Stimulated activated naive B cell treated with anti-CD40 and anti-IgM and Interleukin-4, amounts not matched to agents 10 μg/mL and 1 μg/mL and 100 μg/mL, for 72 hours (primary cell): ENCODE data around the gene MAD1L1.

ENCODE experiments used
- ATAC-seq, 2 donors: fragments of 150-1000 bp; cut with Tn5 transposase; replicated peaks; 2 replicates each; pipeline ENCODE4 v1.10.0; 2021; ENCODE audit warnings: moderate library complexity in 1 of 2
- DNase-seq: peaks from one replicate; pipeline ENCODE4 v3.0.0; 2021
- H3K27ac Mint-ChIP-seq: one replicate; pipeline ENCODE4 v1.8.0; 2022; ENCODE audit warnings: mild to moderate bottlenecking, mixed read lengths
- H3K27me3 Mint-ChIP-seq, 2 donors: one replicate each; pipeline ENCODE4 v1.8.0; 2022; ENCODE audit warnings: mixed read lengths in 2 of 2
- H3K36me3 Mint-ChIP-seq, 2 donors: one replicate each; pipeline ENCODE4 v1.8.0; 2022; ENCODE audit warnings: mixed read lengths in 2 of 2, mild to moderate bottlenecking in 1 of 2
- H3K4me1 Mint-ChIP-seq, 2 donors: one replicate each; pipeline ENCODE4 v1.8.0; 2022; ENCODE audit warnings: mixed read lengths in 2 of 2, mild to moderate bottlenecking in 1 of 2
- H3K4me3 Mint-ChIP-seq, 2 donors: one replicate each; pipeline ENCODE4 v1.8.0; 2022; ENCODE audit warnings: mild to moderate bottlenecking in 2 of 2, mixed read lengths in 2 of 2, moderate library complexity in 1 of 2
- H3K9me3 Mint-ChIP-seq, 2 donors: one replicate each; pipeline ENCODE4 v1.8.0; 2022; ENCODE audit warnings: mixed read lengths in 2 of 2, mild to moderate bottlenecking in 1 of 2

MAD1L1 gene

DNA sequence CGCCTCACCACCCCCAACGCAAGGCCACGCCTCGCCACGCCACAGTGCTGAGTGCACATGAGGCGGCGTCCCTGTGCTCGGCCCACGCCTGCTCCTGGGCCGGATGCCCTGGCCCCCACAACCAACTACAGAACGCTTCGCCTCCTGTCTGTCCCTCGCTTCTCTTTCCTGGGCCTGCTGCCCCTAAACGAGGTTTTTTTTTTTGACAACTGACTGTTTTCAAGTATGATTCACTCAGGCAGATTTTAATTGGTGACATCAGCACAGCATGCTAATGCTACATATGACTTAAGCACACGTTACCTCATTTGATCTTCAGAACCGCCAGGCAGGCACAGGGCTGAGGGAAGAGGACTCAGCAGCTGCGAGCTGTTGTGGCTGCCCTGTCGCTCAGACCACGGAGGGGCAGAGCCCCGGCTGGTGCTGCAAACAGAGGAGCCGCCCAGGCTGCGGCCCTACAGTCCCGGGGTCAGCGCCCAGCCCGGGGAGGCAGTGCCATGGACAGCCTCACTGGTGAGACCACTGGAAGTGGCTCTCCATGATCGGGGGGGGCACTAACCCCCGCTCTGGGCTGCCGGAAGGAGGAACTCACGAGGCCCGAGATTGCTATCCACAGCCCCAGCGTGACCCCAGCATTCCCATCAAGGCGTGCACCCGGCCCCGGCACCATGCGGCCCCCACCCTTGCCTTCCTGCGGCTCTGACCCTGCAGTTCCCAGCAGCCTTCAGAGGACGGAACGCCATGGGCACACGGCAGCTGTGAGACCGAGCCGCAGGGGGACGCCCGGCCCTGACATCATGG is 212.8 kb downstream of the MAD1L1 start:
- peak; percentile 79 for DNase-seq
- peak; percentile 84 to 85 for ATAC-seq
- H3K4me1 Mint-ChIP-seq = peaks cover 45 to 70% of the 10 kb centered on the region in 2 donors
- H3K27me3 Mint-ChIP-seq = no peaks in the 10 kb centered on the region
- peaks cover 12 to 48% of the 10 kb centered on the region in 2 donors for H3K36me3 Mint-ChIP-seq
- H3K9me3 Mint-ChIP-seq = peaks cover 7% of the 10 kb centered on the region in 2 donors
- H3K4me3 Mint-ChIP-seq = peak overlapping the region; percentile 78 to 79
- H3K27ac Mint-ChIP-seq = peak overlapping the region; percentile 98

DNA sequence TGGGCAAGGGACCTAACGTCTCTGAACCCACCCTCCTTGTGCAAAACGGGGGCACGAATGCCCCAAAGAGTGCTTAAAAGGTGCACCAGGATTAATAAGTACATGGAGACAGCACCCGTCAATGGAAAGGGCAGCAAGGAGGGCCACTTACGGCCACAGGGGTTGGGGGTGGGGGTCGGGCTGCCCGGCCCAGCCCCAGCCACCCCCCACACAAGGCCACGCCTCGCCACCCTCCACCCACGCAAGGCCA is 213.4 kb downstream of the MAD1L1 start:
- H3K4me1 Mint-ChIP-seq = peaks cover 43 to 64% of the 10 kb centered on the region in 2 donors
- peaks cover 8 to 45% of the 10 kb centered on the region in 2 donors for H3K36me3 Mint-ChIP-seq
- ATAC-seq (peak; percentile 22 to 25), DNase-seq (no peak)
- H3K4me3 Mint-ChIP-seq = peak overlapping the region; percentile 78 to 79
- no peaks in the 10 kb centered on the region for H3K27me3 Mint-ChIP-seq
- H3K9me3 Mint-ChIP-seq = peaks cover 4% of the 10 kb centered on the region in 2 donors
- H3K27ac Mint-ChIP-seq = peak overlapping the region; percentile 98

DNA sequence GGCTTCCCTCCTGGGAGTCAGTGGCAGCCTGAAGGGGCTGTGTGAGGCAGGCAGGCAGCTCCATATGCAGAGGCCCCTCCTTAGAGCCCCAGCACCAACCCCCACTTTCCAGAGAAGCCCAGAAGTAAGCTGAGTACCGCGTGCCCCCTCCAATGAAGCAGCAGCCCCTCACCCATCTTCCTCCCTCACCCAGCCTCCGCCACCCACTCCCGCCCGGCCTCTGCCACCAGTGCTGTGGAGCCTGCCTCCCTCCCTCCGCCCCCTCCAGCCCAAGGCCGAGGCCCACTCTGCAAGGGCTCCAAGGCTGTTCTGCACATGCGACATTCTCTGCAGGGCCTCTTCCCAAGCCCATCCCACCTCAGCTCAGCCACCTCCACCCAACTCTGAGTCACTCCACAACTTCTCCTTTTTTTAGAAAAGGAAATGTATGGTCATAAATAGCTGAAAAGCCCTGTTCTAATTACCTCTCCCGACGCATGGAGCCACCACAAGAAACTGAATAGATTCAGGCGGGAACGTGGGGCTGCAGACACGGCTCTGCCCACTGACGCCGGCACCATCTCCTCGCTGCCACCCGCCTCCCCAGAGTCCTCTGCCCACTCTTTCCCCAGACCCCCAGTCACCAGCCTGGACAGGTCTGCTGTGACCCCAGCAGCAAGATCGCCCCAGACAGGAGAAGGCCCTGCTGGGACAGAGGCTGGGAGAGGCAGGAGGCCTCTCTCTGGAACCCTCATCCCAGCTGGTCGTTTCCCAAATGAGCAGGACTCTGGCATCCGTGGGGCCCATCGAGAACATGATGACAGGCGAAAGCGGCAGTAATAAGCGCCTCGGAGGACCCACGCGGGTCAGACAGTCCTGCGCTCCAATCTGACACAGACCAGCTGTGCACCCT is 213.9 kb downstream of the MAD1L1 start:
- H3K4me1 Mint-ChIP-seq = peaks cover 39 to 61% of the 10 kb centered on the region in 2 donors
- ATAC-seq = peak; percentile 51 to 65
- H3K9me3 Mint-ChIP-seq = no peaks in the 10 kb centered on the region
- DNase-seq = peak; percentile 28
- peak overlapping the region; percentile 70 to 78 for H3K4me3 Mint-ChIP-seq
- peaks cover 8 to 46% of the 10 kb centered on the region in 2 donors for H3K36me3 Mint-ChIP-seq
- H3K27me3 Mint-ChIP-seq = no peaks in the 10 kb centered on the region
- peak overlapping the region; percentile 98 for H3K27ac Mint-ChIP-seq

DNA sequence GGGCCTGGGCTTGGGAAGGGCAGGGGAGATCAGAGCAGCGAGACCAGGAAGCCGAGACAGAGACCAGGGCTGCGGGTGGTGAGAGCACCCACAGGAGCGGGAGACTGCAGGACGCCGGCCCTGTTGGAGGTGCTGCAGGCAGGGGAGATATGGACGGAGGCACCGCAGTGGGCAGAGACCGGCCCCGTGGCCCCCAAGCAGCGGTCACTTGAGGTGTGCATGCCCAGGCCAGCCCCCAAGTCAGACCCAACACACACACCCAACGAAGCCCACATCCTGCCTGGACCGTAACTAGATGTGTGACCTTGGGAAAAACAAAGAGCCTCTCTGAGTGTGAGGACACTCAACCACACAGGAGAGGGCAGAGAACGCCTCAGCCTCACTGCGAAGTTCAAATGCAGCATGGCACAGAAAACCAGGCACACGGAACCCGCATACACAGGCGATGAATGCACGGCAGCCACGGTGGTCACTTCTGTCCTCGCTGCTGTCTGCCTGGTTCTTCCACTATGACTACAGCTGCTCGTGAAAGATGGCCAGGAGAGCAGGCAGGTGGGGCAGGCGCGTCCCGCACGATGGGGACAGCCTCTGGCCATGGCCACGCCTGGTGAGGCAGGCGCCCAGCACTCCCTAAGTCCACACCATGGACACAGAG is 214.7 kb downstream of the MAD1L1 start:
- Mint-ChIP-seq H3K27ac (peak overlapping the region; percentile 27), H3K4me3 (peak overlapping the region in 1 of 2 donors; percentile 41), H3K9me3 (no peaks in the 10 kb centered on the region), H3K27me3 (no peaks in the 10 kb centered on the region), H3K4me1 (peaks cover 39 to 69% of the 10 kb centered on the region in 2 donors), H3K36me3 (peaks cover 13 to 53% of the 10 kb centered on the region in 2 donors)
- DNase-seq = no peak
- ATAC-seq = no peak

DNA sequence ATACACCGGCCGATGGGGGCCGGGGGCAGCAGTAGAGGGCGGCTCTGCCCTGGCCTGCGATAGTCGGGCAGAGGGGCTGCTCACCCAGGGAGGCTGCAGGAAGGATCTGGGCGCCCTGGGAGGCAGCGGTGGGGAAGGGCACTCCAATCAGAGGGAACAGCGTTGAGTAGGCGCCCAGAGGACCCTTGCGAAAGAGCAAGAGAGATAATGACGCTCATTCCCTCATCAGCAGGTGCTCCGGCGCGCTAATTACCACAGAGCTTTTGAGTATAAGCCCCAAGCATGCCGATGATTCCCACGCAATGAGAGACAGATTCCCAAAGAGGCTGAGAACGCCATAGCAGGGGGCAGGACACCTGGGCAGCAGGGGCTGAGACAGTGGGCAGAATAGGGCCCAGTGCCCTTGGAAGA is 215.3 kb downstream of the MAD1L1 start:
- Mint-ChIP-seq H3K4me3 (peak overlapping the region in 1 of 2 donors; percentile 41), H3K4me1 (peaks cover 42 to 69% of the 10 kb centered on the region in 2 donors), H3K36me3 (peaks cover 17 to 54% of the 10 kb centered on the region in 2 donors), H3K9me3 (no peaks in the 10 kb centered on the region), H3K27me3 (no peaks in the 10 kb centered on the region), H3K27ac (peak overlapping the region; percentile 37)
- ATAC-seq = no peak
- no peak for DNase-seq

DNA sequence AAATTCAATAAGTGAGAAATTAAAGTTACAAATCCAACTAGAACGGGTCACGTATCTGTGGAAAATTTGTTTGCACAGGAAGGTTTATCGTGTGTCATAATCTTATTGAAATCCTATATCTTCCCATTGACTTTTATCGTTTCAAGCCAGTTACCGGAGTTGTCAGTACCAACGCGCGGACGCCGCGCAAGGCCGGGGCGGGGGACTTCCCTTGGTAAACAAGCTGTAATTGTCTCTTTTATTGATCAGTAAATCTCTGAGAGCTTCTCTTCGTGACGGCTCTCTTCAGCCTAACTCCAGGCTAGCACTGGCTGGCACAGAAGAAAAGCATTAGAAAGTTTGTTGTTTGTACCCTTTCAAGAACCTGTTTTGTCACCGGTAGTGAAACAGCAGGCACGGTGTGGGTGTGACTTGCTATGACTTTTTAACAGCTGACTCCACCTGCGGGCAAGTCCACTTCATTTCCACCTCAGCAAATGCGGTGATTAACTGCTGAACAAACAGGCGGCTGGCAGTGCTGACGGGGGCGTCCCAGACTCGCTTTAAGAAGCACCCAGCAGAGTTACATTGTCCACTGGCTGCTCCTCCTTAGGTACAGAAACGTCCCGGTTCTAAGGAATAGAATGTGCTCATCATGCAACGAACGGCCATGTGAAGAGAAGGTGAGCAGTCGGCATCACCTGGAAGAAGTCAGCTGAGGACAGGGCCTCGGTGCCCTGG is 215.8 kb downstream of the MAD1L1 start:
- H3K4me3 Mint-ChIP-seq = no peak overlapping the region

DNA sequence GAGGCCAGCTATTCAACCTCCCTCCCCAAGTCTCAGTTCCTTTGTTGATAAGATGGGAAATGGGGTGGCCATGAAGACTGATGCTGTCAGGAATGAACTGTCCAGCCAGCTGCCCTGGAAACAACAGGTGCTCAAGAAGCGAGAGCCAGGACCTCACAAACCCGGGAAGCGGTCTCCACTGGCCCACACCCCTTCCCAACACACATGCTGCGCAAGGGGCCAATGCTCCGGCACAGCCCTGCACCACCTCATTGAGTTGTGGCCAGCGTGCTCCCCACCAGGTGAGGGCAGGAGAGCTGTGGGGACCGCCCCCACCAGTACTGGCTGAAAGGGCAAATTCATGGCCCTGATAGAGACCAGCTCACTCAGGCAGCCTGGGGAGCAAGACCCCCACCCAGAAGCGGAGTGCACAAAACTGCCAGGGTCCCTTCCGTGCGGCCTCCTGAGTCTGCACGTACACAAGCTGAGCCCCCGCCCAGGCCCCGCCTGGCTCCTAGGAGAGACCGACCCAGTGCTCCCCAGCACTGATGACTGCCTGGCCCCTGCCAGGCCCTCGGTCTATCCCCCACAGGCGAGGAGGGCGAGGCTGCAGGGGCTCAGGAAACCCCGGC is 216.6 kb downstream of the MAD1L1 start:
- H3K36me3 Mint-ChIP-seq = peaks cover 24 to 51% of the 10 kb centered on the region in 2 donors
- no peaks in the 10 kb centered on the region for H3K27me3 Mint-ChIP-seq
- ATAC-seq (no peak), DNase-seq (no peak)
- no peaks in the 10 kb centered on the region for H3K9me3 Mint-ChIP-seq
- no peak overlapping the region for H3K4me3 Mint-ChIP-seq
- peak overlapping the region; percentile 56 for H3K27ac Mint-ChIP-seq
- H3K4me1 Mint-ChIP-seq = peaks cover 39 to 66% of the 10 kb centered on the region in 2 donors

More for the DNA sequence above, 215.8 kb downstream of the MAD1L1 start:
- ATAC-seq (no peak), DNase-seq (no peak)
- H3K36me3 Mint-ChIP-seq = peaks cover 22 to 58% of the 10 kb centered on the region in 2 donors
- peak overlapping the region; percentile 37 for H3K27ac Mint-ChIP-seq
- H3K4me1 Mint-ChIP-seq = peaks cover 44 to 68% of the 10 kb centered on the region in 2 donors
- no peaks in the 10 kb centered on the region for H3K27me3 Mint-ChIP-seq
- H3K9me3 Mint-ChIP-seq = no peaks in the 10 kb centered on the region

DNA sequence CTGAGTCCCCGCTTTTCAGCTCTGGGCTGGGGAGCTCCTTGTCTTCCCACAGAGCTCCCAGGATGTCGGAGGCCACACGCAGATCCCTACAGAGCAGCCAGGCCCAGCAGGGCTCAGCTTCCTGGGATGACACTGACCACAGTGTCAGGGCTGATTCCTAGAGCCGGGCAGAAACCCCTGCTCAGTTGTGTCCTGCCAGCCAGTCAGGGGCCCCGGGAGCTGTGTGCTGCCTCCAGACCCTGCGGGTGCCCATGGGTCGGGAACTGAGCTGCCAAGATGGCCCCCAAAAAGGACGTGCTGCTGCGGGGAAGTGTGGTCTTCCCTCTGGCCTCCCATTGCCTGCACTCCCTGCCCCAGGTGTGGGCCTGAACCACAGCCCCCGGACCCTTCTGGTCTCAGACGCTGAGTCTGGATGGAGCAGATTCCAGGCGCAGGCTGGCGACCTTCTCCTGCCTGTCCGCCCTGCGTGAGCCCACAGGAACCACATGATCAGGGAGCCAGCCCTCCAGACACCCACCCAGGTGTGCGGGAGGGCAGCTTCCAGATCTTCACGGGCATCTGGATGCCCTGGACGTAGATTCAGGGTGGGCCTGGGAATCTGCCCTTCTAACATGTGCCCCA is 217.4 kb downstream of the MAD1L1 start:
- no peak for DNase-seq

DNA sequence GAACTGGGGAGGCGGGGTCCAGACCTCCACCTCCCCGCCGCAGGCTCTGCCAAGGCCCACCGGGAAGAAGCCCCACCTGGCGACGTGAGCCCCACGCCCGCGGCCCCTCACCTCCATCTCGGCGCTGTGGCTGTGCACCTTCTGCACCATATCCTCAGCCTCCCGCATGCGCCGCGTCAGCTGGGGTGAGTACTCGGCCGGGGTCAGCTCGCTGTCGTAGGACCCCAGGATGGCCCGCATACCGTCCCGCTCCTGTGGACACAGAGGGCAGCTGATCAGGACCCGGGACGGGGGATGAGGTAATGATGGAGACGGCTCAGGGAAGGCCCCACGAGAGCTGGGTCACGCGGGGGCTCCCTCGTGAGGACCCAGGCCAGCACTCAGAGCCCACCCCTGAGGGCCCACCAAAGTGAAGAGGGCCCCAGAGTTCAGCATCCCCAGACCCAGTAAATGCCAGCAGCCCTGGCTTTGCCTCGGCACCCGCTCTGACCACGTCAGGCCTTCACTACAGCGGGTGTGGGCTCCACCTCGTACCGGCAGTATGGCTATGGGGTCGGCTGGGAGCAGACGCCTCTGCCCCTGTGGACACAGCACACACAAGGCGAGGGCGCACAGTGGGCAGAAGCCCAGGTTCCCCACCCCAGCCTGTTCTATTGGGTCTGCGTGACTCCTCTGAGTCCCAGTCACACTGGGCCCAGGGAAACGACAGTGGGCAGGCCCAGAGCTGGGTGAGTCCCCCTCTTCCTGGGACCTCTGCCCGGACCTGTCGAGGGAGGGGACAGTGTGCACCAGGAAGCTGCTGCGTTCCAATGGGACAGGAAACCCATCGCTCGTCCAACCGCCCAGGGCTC is 218.1 kb downstream of the MAD1L1 start:
- DNase-seq (no peak), ATAC-seq (no peak)
- Mint-ChIP-seq H3K27ac (peak overlapping the region; percentile 71), H3K9me3 (no peaks in the 10 kb centered on the region), H3K36me3 (peaks cover 24 to 51% of the 10 kb centered on the region in 2 donors), H3K4me1 (peaks cover 27 to 51% of the 10 kb centered on the region in 2 donors), H3K4me3 (no peak overlapping the region), H3K27me3 (no peaks in the 10 kb centered on the region)

More for the DNA sequence above, 217.4 kb downstream of the MAD1L1 start:
- ATAC-seq = no peak
- peaks cover 33 to 58% of the 10 kb centered on the region in 2 donors for H3K4me1 Mint-ChIP-seq
- peaks cover 24 to 51% of the 10 kb centered on the region in 2 donors for H3K36me3 Mint-ChIP-seq
- no peak overlapping the region for H3K27ac Mint-ChIP-seq
- no peaks in the 10 kb centered on the region for H3K27me3 Mint-ChIP-seq
- no peaks in the 10 kb centered on the region for H3K9me3 Mint-ChIP-seq
- H3K4me3 Mint-ChIP-seq = no peak overlapping the region

DNA sequence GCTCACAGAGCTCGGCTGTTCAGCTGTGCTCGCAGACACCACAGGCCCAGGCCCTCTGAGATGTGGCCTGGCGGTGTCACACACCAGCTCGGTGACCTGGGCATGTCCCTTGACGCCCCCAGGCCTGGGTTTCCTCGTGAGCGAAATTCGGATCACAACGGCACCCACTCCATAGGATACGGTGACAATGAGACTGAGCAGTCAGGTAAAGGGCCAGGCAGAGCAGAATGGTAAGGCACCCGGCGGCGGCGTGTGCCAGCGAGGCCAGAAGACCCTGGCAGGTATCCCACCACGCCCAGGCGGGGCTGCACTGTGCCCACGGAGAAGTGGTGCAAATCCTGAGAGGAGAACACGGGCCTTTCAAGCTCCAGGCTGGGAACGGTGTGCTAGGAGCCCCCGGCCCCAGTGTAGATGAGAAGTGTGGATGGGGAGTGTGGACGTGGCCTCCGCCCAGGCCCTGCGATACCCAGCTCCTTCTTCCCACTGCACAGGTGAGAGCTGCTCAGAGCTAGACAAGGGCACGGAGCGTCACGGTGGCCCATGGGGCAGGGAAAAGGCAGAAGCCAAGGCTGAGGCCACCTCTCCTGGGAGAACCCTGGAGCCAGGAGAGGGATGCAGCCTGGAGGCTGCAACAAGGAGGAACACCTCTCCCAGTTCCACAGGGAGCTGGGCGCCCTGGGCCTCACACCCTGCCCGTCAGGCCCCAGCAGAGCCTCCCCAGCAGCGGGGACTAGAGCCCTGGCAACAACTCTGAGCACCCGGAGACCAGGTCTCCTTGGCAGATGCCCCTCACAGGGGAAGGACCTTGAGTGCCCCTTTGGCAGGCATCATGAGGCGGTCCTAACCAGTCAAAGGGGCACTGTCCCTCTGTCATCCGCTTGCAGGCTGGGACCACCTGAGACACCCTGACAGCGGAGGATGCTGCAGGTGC is 219.1 kb downstream of the MAD1L1 start:
- ATAC-seq (no peak), DNase-seq (no peak)
- Mint-ChIP-seq H3K9me3 (no peaks in the 10 kb centered on the region), H3K36me3 (peaks cover 26 to 50% of the 10 kb centered on the region in 2 donors), H3K4me3 (no peak overlapping the region), H3K27ac (no peak overlapping the region), H3K4me1 (peaks cover 19 to 49% of the 10 kb centered on the region in 2 donors), H3K27me3 (no peaks in the 10 kb centered on the region)

DNA sequence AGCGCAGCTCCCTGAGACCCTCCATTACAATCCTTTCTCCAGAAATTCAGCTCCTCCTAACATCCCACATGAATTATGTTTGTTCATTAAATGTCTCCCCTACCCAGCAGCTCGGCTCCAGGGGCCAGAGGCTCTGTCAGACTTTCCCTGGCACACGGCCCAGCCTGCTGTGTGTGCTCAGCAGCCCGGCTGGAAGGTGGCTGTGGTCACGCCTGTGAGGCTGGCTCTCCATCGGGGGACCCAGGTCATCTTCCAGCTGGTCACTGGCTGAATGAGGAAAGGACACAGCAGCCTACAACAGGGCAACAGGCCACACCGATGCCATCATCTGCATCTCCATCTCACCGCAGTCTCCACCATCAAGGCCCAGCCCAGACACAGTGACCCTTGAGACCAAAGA is 219.8 kb downstream of the MAD1L1 start:
- Mint-ChIP-seq H3K27me3 (no peaks in the 10 kb centered on the region), H3K4me1 (peaks cover 15 to 42% of the 10 kb centered on the region in 2 donors), H3K4me3 (no peak overlapping the region), H3K27ac (peak overlapping the region; percentile 57), H3K9me3 (no peaks in the 10 kb centered on the region), H3K36me3 (peaks cover 26 to 50% of the 10 kb centered on the region in 2 donors)
- ATAC-seq (no peak), DNase-seq (no peak)
